ENCODE measurements around the gene ZNF385D.

The ZNF385D gene

GRCh38 chr3:21587894-21588293, 163.1 kb downstream of the ZNF385D start:
- Histone ChIP-seq H3K23ac (ENCODE audit: low read length) (no peak overlapping the region), H3K4ac (ENCODE audit: low read depth, low read length) (no peak overlapping the region), H4K91ac (ENCODE audit: low read depth, low read length) (no peak overlapping the region), H3K36me3 (ENCODE audit: control insufficient read depth in 1 of 2, insufficient read depth in 2 of 2, low read length in 2 of 2) (no peaks in the 10 kb centered on the region), H3K79me2 (ENCODE audit: control insufficient read depth, insufficient read depth, low read length, poor library complexity) (no peaks in the 10 kb centered on the region), H3K14ac (ENCODE audit: low read length) (no peak overlapping the region), H4K12ac (ENCODE audit: low read depth, low read length) (no peak overlapping the region), H3K27me3 (ENCODE audit: insufficient read depth, low read length) (no peaks in the 10 kb centered on the region), H2BK120ac (ENCODE audit: insufficient read depth, low read length, poor library complexity) (no peak overlapping the region), H2AFZ (ENCODE audit: insufficient read depth, low read length, poor library complexity) (no peak overlapping the region), H2BK12ac (ENCODE audit: low read length) (no peak overlapping the region), H3K9ac (ENCODE audit: low read length) (no peak overlapping the region), H3K79me1 (ENCODE audit: low read length) (no peaks in the 10 kb centered on the region), H3K18ac (ENCODE audit: low read length) (no peak overlapping the region), H2BK5ac (ENCODE audit: low read depth, low read length, poor library complexity) (no peak overlapping the region), H3K4me1 (ENCODE audit: control insufficient read depth in 1 of 2, insufficient read depth in 2 of 2, low read length in 2 of 2) (no peaks in the 10 kb centered on the region), H3K4me3 (ENCODE audit: low read depth, low read length) (no peak overlapping the region), H3K27ac (ENCODE audit: low read depth, low read length) (no peak overlapping the region), H4K8ac (ENCODE audit: low read depth, low read length) (no peak overlapping the region), H2AK5ac (ENCODE audit: low read length) (no peak overlapping the region), H3K9me3 (ENCODE audit: insufficient read depth, low read depth, low read length) (peaks cover 2% of the 10 kb centered on the region), H3K4me2 (ENCODE audit: low read length) (no peak overlapping the region)
- no CpG with 5 or more reads among the region's 1 CpG for WGBS (ENCODE audit: extremely low coverage, insufficient coverage, insufficient read length)
- no peak for DNase-seq

GRCh38 chr3:21585216-21585740, 165.7 kb downstream of the ZNF385D start:
- H3K4me3 ChIP-seq (ENCODE audit: low read depth, low read length): no peak overlapping the region
- no peak overlapping the region for H2AFZ ChIP-seq (ENCODE audit: insufficient read depth, low read length, poor library complexity)
- no peaks in the 10 kb centered on the region for H3K79me1 ChIP-seq (ENCODE audit: low read length)
- H2BK5ac ChIP-seq (ENCODE audit: low read depth, low read length, poor library complexity): no peak overlapping the region
- H3K36me3 ChIP-seq (ENCODE audit: control insufficient read depth in 1 of 2, insufficient read depth in 2 of 2, low read length in 2 of 2): no peaks in the 10 kb centered on the region
- no peaks in the 10 kb centered on the region for H3K79me2 ChIP-seq (ENCODE audit: control insufficient read depth, insufficient read depth, low read length, poor library complexity)
- no peak overlapping the region for H3K4me2 ChIP-seq (ENCODE audit: low read length)
- DNase-seq: no peak
- H2AK5ac ChIP-seq (ENCODE audit: low read length): no peak overlapping the region
- H3K18ac ChIP-seq (ENCODE audit: low read length): no peak overlapping the region
- no peaks in the 10 kb centered on the region for H3K9me3 ChIP-seq (ENCODE audit: insufficient read depth, low read depth, low read length)
- H4K12ac ChIP-seq (ENCODE audit: low read depth, low read length): no peak overlapping the region
- H3K4me1 ChIP-seq (ENCODE audit: control insufficient read depth in 1 of 2, insufficient read depth in 2 of 2, low read length in 2 of 2): no peaks in the 10 kb centered on the region
- no peak overlapping the region for H2BK12ac ChIP-seq (ENCODE audit: low read length)
- H4K8ac ChIP-seq (ENCODE audit: low read depth, low read length): no peak overlapping the region
- H3K27me3 ChIP-seq (ENCODE audit: insufficient read depth, low read length): no peaks in the 10 kb centered on the region
- H3K27ac ChIP-seq (ENCODE audit: low read depth, low read length): no peak overlapping the region
- no peak overlapping the region for H3K4ac ChIP-seq (ENCODE audit: low read depth, low read length)
- no CpG with 5 or more reads among the region's 3 CpGs for WGBS (ENCODE audit: extremely low coverage, insufficient coverage, insufficient read length)
- H4K91ac ChIP-seq (ENCODE audit: low read depth, low read length): no peak overlapping the region
- H3K23ac ChIP-seq (ENCODE audit: low read length): no peak overlapping the region
- no peak overlapping the region for H2BK120ac ChIP-seq (ENCODE audit: insufficient read depth, low read length, poor library complexity)
- H3K14ac ChIP-seq (ENCODE audit: low read length): no peak overlapping the region
- no peak overlapping the region for H3K9ac ChIP-seq (ENCODE audit: low read length)

DNA sequence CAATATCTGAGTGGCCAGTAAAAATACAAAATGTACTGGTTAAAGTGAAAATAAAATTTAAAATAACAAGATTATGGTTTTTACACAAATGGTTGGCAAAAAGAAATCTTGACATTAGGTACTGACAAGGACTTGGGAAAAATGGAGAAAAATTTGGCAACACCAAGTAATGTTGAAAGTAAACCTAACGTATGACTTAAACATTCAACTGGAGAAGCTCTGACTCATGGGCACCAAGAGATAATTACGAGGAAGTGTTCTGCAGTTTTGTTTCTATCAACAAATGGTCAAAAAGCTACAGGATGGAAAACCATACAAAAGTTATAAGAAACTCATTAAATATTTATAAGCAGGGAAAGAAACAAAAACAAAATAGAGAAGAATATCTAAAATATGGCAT, 177.7 kb downstream of the ZNF385D start:
- H3K14ac ChIP-seq (ENCODE audit: low read length): no peak overlapping the region
- H3K9ac ChIP-seq (ENCODE audit: low read length): no peak overlapping the region
- no CpG with 5 or more reads among the region's 2 CpGs for WGBS (ENCODE audit: extremely low coverage, insufficient coverage, insufficient read length)
- no peak overlapping the region for H4K91ac ChIP-seq (ENCODE audit: low read depth, low read length)
- H3K27ac ChIP-seq (ENCODE audit: low read depth, low read length): no peak overlapping the region
- H2AK5ac ChIP-seq (ENCODE audit: low read length): no peak overlapping the region
- no peak overlapping the region for H3K4ac ChIP-seq (ENCODE audit: low read depth, low read length)
- H3K4me1 ChIP-seq (ENCODE audit: control insufficient read depth in 1 of 2, insufficient read depth in 2 of 2, low read length in 2 of 2): no peaks in the 10 kb centered on the region
- H3K79me1 ChIP-seq (ENCODE audit: low read length): no peaks in the 10 kb centered on the region
- H3K79me2 ChIP-seq (ENCODE audit: control insufficient read depth, insufficient read depth, low read length, poor library complexity): no peaks in the 10 kb centered on the region
- no peak overlapping the region for H2BK5ac ChIP-seq (ENCODE audit: low read depth, low read length, poor library complexity)
- H3K36me3 ChIP-seq (ENCODE audit: control insufficient read depth in 1 of 2, insufficient read depth in 2 of 2, low read length in 2 of 2): no peaks in the 10 kb centered on the region
- H3K4me2 ChIP-seq (ENCODE audit: low read length): no peak overlapping the region
- no peak overlapping the region for H4K8ac ChIP-seq (ENCODE audit: low read depth, low read length)
- H2BK120ac ChIP-seq (ENCODE audit: insufficient read depth, low read length, poor library complexity): no peak overlapping the region
- H2BK12ac ChIP-seq (ENCODE audit: low read length): no peak overlapping the region
- no peaks in the 10 kb centered on the region for H3K27me3 ChIP-seq (ENCODE audit: insufficient read depth, low read length)
- H4K12ac ChIP-seq (ENCODE audit: low read depth, low read length): no peak overlapping the region
- H3K9me3 ChIP-seq (ENCODE audit: insufficient read depth, low read depth, low read length): no peaks in the 10 kb centered on the region
- no peak overlapping the region for H2AFZ ChIP-seq (ENCODE audit: insufficient read depth, low read length, poor library complexity)
- no peak overlapping the region for H3K18ac ChIP-seq (ENCODE audit: low read length)
- no peak overlapping the region for H3K23ac ChIP-seq (ENCODE audit: low read length)
- H3K4me3 ChIP-seq (ENCODE audit: low read depth, low read length): no peak overlapping the region
- no peak for DNase-seq

DNA sequence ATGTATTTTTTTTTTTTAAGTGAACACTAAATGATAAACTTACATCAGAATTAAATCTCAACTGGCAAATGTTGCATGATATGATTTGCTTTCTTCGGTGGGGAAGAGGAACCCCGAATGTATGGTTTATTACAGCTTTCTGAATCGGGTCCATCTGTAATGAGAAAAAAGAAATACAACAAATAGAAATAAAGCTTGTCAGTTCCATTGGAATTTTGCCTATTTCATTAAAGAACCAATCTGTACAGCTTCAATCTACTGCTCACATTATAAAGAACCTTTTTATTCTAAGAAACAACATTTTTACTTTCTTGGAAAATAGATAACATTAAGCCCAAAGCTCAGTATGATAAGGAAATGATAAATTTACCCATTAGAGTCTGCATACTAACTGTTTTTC, 186.5 kb downstream of the ZNF385D start:
- no peaks in the 10 kb centered on the region for H3K27me3 ChIP-seq (ENCODE audit: insufficient read depth, low read length)
- no peak overlapping the region for H3K4ac ChIP-seq (ENCODE audit: low read depth, low read length)
- no peak overlapping the region for H4K8ac ChIP-seq (ENCODE audit: low read depth, low read length)
- WGBS (ENCODE audit: extremely low coverage, insufficient coverage, insufficient read length): no CpG with 5 or more reads among the region's 3 CpGs
- no peak overlapping the region for H3K14ac ChIP-seq (ENCODE audit: low read length)
- no peaks in the 10 kb centered on the region for H3K79me2 ChIP-seq (ENCODE audit: control insufficient read depth, insufficient read depth, low read length, poor library complexity)
- no peak overlapping the region for H3K27ac ChIP-seq (ENCODE audit: low read depth, low read length)
- H3K4me2 ChIP-seq (ENCODE audit: low read length): no peak overlapping the region
- no peak overlapping the region for H3K9ac ChIP-seq (ENCODE audit: low read length)
- H4K12ac ChIP-seq (ENCODE audit: low read depth, low read length): no peak overlapping the region
- no peak overlapping the region for H3K23ac ChIP-seq (ENCODE audit: low read length)
- no peaks in the 10 kb centered on the region for H3K4me1 ChIP-seq (ENCODE audit: control insufficient read depth in 1 of 2, insufficient read depth in 2 of 2, low read length in 2 of 2)
- no peaks in the 10 kb centered on the region for H3K36me3 ChIP-seq (ENCODE audit: control insufficient read depth in 1 of 2, insufficient read depth in 2 of 2, low read length in 2 of 2)
- H3K18ac ChIP-seq (ENCODE audit: low read length): no peak overlapping the region
- no peak overlapping the region for H2BK120ac ChIP-seq (ENCODE audit: insufficient read depth, low read length, poor library complexity)
- H2AFZ ChIP-seq (ENCODE audit: insufficient read depth, low read length, poor library complexity): no peak overlapping the region
- H4K91ac ChIP-seq (ENCODE audit: low read depth, low read length): no peak overlapping the region
- H3K9me3 ChIP-seq (ENCODE audit: insufficient read depth, low read depth, low read length): no peaks in the 10 kb centered on the region
- no peak overlapping the region for H3K4me3 ChIP-seq (ENCODE audit: low read depth, low read length)
- H3K79me1 ChIP-seq (ENCODE audit: low read length): no peaks in the 10 kb centered on the region
- H2BK12ac ChIP-seq (ENCODE audit: low read length): no peak overlapping the region
- no peak overlapping the region for H2BK5ac ChIP-seq (ENCODE audit: low read depth, low read length, poor library complexity)
- H2AK5ac ChIP-seq (ENCODE audit: low read length): no peak overlapping the region
- no peak for DNase-seq
